NCI-H1105 (cell line): ENCODE measurements around the gene KHDC4.

ENCODE experiments used
- DNase-seq: peaks from one replicate; lab custom pipeline; 2025; lab: John Stamatoyannopoulos, UW

The KHDC4 gene

GRCh38 chr1:155934097-155934935 lies at the start of gene KHDC4:
Gene KHDC4 (minus strand): TSS chr1:155934413. CDS start chr1:155934373, 40 bp downstream.
- DNase-seq = peak; percentile 99

DNA sequence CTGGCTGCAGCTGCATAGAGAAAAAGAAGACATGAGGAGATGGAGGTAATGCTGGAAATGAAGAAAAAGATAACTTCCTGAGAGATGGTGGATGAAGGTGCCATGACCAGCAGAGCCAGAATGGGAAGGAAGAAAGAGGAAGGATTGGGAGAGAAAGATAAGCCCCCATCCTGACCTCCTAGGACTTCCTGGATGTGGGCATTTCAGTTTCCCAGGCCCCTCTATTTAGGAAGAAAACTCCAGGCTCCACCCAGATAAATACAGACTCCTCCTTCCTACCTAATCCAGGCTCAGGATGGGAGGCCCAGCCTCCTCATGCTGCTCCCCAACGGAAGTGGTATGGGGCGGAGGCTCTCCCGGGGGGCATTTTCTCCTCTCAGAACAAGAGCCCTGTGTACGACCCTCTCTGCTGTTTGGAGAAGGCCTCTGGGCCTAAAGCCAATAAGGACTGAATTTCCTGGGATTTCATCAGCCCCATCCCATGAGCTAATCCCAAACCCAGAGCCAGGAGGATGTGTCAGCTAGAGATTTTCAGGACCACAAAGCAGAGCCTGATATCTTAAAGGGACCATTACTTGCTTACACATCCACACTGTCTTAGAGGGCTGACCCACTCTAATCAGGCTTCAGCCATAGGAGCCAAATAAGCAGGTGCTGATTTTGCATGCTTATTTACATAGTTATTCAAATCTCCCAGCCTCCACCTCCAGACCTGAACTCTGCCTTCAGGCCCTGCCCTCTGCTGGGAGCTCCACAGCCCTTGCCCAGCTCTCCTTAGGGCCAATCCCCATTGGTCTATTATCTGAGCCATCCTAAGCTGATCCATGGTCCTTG lies 49.2 kb upstream of the KHDC4 start:
- DNase-seq = peak; percentile 12

DNA sequence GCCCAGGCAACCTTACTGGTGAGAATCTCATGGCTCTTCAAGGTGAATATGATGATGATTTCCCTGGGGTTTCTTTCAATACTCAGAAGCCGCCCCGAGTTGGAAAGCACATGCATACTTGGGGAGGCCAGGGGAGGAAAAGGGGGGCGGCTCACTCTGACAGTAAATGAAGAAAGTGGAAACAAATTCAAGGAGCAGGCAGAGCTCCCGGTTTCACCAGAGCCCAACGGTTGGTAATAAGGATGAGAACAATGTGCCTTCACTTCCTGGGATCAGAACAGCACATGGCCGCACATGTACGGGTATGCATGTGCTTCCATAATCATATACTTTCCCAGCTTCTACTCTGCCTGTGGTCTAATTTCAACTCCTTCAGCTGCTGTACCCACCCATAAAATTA lies 47.9 kb upstream of the KHDC4 start:
- DNase-seq = no peak

DNA sequence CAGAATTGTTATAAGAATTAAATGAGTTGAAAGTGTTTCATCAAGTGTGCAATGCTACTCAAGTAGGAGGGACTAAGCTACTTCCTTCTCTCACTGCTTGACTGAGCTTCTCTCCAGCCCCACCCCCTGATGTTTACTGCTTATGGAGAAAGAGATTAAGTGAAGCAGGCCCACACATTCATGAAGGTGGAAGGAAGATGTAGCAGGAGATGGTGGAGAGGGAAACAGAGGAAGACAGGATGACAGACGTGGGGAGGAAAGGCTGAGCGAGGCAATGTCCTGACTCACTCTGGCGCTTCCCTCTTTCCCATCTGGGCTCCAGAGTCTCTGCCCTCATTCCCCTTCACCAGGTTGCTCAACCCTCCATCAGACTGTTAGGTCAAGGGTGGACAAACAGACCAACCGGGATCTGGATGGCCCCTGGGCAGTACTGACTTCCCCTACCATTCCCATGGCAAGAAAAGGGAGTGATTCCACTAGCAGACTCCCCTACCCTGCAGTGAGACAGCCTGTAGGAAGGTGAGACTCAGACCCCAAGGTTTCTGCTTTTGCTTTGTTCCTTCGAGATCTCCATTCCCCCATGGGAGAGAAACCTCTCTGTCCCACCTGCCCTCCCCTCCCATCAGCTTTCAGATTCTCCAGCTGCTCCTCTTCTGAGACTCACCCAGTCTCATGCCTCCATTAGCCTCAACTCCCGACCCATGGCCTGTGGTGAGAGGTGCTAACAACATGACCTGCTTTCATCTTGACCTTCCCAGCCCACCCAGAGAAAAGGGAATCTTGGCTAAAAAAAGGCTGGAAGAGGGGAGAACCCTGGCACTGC lies 47.3 kb upstream of the KHDC4 start:
- no peak for DNase-seq

GRCh38 chr1:155979597-155980343 lies 45.6 kb upstream of the KHDC4 start:
- no peak for DNase-seq

- no peak for DNase-seq
Observed at GRCh38 chr1:155978973-155979429, 44.8 kb upstream of the KHDC4 start.

GRCh38 chr1:155978325-155978972 lies 44.2 kb upstream of the KHDC4 start, which contains the start of gene ARHGEF2:
Gene ARHGEF2 (minus strand): TSS chr1:155978547. CDS start chr1:155978427, 120 bp downstream.
- DNase-seq = peak; percentile 61

- peak; percentile 11 for DNase-seq
Observed at GRCh38 chr1:155977690-155978324, 43.6 kb upstream of the KHDC4 start.

GRCh38 chr1:155976913-155977689 lies 42.9 kb upstream of the KHDC4 start:
- peak; percentile 56 for DNase-seq

DNA sequence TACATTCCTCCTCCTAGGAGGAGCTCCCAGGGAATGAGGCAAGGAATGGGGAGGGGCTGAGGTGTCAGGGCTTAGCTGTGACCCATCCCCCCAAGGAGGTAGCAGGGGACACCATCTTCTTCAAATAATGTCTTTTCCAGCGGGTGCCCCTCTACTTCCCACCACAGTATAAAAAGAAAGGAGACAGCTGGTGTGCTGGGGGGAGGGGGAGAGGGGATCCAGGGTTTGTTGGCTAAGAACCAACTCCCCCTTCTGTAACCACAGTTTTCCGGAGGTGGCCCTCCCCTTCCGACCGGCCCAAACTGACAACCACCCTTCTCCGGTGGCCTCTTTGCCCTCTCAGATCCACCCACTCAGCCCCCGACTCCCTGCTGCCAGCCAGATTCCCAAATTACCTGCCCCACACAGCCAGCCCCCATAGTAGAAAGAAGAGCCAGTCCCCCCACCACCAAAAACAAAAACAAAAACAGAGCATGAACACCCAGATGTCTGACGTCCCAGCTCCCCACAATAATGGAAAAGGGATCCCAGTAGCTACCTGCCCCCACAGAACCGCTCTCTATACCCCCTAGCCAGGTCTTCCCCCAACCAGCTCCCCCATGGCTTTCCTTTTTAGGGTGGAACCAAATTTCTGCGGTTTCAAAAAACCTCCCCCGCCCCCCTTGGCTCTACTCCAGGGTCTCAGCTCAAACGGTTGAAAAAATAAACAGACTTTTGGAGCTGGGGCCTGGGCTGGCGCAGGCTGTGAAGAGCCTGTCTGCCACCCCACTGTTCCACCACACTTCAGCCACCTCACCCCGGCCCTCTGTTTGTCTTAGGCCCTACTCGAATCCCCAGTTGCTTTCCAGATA lies 42.1 kb upstream of the KHDC4 start:
- DNase-seq = peak; percentile 71

DNA sequence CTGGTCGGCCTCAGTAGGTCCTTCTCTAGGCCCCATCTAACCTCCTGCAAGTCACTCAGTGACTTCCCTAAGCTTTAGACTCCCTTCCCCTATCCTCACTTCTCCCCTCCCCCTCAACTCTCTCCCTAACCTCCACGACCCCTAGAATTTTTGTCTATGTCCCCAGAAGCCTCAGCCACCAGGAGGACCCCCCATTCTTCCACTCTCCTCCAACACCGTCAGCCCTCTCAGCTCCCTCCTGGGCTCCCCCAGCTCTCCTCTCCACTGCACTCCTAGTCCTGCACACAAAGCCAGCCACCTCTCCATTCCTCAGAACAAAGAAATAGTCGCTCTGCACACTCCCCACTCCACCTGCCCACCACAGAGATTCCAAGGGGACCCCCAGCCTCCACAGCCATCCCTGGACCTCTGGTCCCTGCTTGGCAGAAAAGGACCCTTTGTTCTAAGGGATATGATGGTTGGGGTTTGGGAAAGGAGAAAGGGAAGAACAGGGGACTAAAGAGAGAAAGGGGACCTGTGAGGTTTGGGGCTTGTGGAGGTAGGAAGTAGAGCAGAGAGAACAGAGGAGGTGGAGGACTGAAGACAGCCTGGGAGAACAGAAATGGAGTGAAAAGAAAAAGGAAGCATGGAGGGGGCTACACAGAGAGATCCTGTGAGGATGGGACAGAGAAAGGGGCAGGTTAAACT lies 41.3 kb upstream of the KHDC4 start:
- DNase-seq = no peak

DNA sequence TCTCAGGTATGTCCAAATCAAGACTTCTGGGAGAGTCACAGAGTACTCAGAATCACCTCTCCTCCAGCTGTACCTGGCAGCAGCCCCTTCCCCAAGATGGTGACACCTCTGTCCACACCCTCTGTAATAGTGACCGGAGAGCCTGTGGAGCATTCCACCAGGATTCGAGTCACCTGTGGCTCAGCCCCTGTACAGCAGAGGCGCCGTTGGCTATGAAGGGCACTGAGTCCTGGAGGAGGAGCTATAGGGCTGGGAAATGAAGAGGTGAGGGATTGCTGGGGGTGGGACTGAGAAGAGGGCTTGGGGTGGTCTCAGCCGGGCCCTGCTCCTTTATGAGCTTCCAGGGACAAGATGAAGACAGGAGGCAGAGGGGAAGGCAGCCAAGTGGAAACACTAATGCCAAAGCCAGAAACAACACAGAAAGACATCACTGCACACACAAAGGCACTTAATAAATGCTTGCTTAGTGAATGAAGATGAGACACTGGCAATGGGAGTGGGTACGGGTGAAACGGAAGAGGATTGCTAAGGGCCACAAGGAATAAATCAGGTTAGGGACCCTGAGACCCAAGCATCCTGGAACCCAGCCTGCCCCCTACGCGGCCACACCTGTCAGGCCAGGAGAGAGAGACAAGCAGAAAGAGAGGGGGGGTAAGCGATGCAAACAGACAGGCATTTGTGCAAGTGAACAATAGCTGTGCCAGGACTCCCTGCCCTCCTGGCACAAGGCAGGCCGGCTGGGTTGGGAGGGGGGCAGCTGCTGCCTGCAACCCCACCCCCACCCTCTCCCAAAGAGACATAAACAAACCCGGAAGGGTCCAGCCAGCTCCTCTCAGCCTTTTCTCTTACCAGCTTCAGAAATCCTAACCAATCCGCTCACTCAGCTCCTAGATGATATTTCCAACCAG lies 40.2 kb upstream of the KHDC4 start:
- peak; percentile 57 for DNase-seq

GRCh38 chr1:155973723-155974122 lies 39.5 kb upstream of the KHDC4 start:
- no peak for DNase-seq

DNA sequence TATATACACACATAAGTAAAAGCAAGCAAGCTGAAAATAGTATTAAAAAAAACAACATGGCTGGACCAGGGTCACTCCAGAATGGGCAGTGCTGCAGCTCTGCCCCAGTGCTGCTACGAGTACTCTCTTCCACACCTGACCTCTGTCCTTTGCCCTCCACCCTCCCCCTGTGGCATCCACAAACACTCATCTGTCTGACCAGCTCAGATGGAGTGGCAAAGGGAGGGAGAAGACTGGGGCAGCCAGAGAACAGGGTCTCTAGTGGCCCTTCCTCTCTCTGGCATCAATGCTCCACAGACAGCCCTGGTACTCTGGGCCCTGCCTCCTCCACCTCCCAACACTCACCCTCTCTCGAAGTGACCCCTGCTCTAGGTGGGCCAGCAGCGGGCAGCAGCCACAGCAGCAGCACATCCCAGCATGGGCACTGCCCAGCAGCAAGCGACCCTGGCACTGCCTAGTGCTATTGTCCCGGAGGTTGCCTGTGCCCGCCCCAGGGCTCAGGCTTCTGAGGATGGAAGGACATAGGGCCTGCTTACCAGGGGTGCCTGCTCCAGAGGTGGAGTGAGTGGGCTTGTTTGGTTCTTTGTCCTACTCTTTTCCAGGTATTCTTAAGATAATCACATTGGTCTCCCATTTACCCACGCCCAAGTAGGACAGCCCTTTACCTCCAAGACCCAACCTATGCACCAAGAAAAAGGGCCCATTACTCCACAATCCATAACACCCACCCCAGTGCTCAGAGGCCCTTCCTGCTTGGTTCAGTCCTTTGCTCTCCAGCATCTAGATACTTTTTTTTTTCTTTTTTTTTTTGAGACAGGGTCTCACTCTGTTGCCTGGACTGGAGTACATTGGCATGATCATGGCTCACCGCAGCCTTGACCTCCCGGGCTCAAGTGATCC lies 37.9 kb upstream of the KHDC4 start:
- DNase-seq = no peak

DNA sequence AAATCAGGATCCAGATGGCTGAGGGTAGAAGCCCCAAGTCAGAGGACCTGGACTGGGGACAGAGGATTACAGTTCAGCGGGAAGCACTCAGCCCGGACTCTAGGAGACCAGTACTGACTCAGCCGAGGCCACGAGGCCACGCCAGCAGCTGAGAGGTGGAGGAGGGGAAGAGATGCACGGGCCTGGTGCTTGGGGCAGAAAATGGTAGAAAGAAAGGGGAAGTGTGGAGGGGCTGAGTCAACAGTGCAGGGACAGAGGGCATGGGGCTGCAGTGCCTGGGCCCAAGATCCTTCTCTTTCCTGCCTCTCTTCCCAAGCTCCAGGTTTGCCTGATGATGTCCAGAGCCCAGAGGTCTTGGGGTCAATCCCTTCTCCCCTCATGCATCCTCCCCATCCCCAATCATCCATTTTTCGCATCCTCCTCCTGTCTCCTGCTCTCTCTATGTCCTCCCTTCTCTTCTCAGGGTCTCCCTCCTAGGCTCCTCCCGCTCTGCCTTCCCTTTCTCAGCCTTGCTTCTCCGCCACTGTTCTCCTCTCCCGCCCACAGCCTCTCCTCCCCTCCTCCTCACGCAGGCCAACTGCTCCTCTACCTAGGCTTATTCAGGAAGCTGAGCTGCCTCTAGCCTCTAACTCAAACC lies 36.4 kb upstream of the KHDC4 start:
- DNase-seq = no peak
